Inflammatory macrophage treated with lipopolysaccharide for 4 hours (primary cell): ENCODE measurements around the gene CD22.
A peak's percentile ranks its signal among the peaks of the same experiment; 100 is the strongest.

Source experiments
- DNase-seq: peaks from one replicate; pipeline ENCODE4 v3.0.0-alpha.2; 2020

CD22 gene

GRCh38 chr19:35315883-35316282, 13.1 kb upstream of the CD22 start:
- no peak for DNase-seq

GRCh38 chr19:35316560-35316959, 12.4 kb upstream of the CD22 start:
- DNase-seq, result no peak

- peak; percentile 64 for DNase-seq
Observed at GRCh38 chr19:35317464-35318043, 11.4 kb upstream of the CD22 start.

- peak; percentile 97 for DNase-seq
Observed at GRCh38 chr19:35318679-35319448, 10.1 kb upstream of the CD22 start.

- DNase-seq, result peak; percentile 69
Observed at GRCh38 chr19:35320065-35320713, 8.8 kb upstream of the CD22 start.

- no peak for DNase-seq
Observed at GRCh38 chr19:35321291-35321690, 7.7 kb upstream of the CD22 start.

GRCh38 chr19:35322014-35322413, 7.0 kb upstream of the CD22 start:
- no peak for DNase-seq

GRCh38 chr19:35327642-35328041, 1.3 kb upstream of the CD22 start:
- DNase-seq, result peak; percentile 7

- no peak for DNase-seq
Observed at GRCh38 chr19:35329323-35329722, 336 bp downstream of the CD22 start.

GRCh38 chr19:35330475-35330874, 1.5 kb downstream of the CD22 start:
- DNase-seq, result no peak

- DNase-seq, result no peak
Observed at GRCh38 chr19:35331551-35332214, 2.7 kb downstream of the CD22 start.

GRCh38 chr19:35332817-35333216, 3.8 kb downstream of the CD22 start:
- no peak for DNase-seq

GRCh38 chr19:35334144-35334753, 5.3 kb downstream of the CD22 start:
- DNase-seq, result no peak

- DNase-seq, result no peak
Observed at GRCh38 chr19:35336166-35336955, 7.4 kb downstream of the CD22 start.

- no peak for DNase-seq
Observed at GRCh38 chr19:35337097-35337983, 8.4 kb downstream of the CD22 start.

GRCh38 chr19:35337984-35338296, 9.0 kb downstream of the CD22 start:
- no peak for DNase-seq

- no peak for DNase-seq
Observed at GRCh38 chr19:35340431-35340830, 11.4 kb downstream of the CD22 start.

- DNase-seq, result no peak
Observed at GRCh38 chr19:35341006-35341405, 12.0 kb downstream of the CD22 start.

GRCh38 chr19:35341565-35342225, 12.7 kb downstream of the CD22 start:
- DNase-seq, result no peak

- no peak for DNase-seq
Observed at GRCh38 chr19:35342430-35342829, 13.4 kb downstream of the CD22 start.

- no peak for DNase-seq
Observed at GRCh38 chr19:35344511-35345031, 15.6 kb downstream of the CD22 start.
